Daoy (cell line): ENCODE measurements around the gene ARHGEF39. TPM values are rescaled to one million over a fixed set of nuclear protein-coding genes. Genes with fewer than 3 reads are reported as not detected.

Experiments
- DNase-seq: peaks from one replicate; pipeline ENCODE4 v3.0.0-alpha.2; 2015; ENCODE audit warnings: low read depth
- total RNA-seq: library from RNA; depleted of rRNA; stranded (reverse); fragments of >200 nt; shearing (Covaris generic); gene quantifications from 2 replicates; pipeline ENCODE4 v1.2.3, GENCODE V29; 2014

Gene ARHGEF39
- total RNA-seq, 1 experiment from 2014 or later, result 4.2 TPM

- no peak for DNase-seq
Measured at GRCh38 chr9:35675204-35675603, 10.2 kb upstream of the ARHGEF39 start.

DNA sequence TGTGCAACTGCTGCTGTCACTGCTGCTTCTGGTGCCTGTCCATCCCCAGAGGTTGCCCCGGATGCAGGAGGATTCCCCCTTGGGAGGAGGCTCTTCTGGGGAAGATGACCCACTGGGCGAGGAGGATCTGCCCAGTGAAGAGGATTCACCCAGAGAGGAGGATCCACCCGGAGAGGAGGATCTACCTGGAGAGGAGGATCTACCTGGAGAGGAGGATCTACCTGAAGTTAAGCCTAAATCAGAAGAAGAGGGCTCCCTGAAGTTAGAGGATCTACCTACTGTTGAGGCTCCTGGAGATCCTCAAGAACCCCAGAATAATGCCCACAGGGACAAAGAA, 9.0 kb upstream of the ARHGEF39 start:
- no peak for DNase-seq

- DNase-seq, result no peak
Measured at GRCh38 chr9:35673132-35674024, 8.4 kb upstream of the ARHGEF39 start, which contains the start of gene CA9. Gene CA9, plus strand, starts transcription at chr9:35673928. Its CDS starts 32 bp downstream, at chr9:35673960.

- DNase-seq, result no peak
Measured at GRCh38 chr9:35669331-35670145, 4.5 kb upstream of the ARHGEF39 start.

- no peak for DNase-seq
Measured at GRCh38 chr9:35667939-35668338, 2.9 kb upstream of the ARHGEF39 start.

DNA sequence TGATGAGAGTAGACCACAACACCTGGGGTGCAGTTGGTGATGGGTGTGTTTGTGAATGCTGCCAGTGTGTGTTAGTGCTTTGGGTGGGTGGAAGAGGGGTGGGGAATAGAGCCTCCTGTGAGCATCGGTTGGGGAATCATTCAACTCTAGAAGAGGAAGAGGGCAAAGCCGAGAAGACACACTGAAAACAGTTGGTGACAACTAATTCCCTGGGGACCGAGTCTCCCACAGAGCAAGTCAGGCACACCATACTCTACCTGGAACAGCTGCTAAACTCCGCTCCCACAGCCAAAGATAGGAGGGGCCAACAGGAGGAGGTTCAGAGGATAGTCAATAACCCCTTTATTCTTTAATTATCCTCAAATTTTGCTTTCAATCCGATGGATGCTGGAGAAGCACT, 1.6 kb upstream of the ARHGEF39 start:
- DNase-seq, result no peak

- no peak for DNase-seq
Measured at GRCh38 chr9:35666045-35666444, 1.1 kb upstream of the ARHGEF39 start.

GRCh38 chr9:35665471-35665818, 450 bp upstream of the ARHGEF39 start:
- DNase-seq, result no peak

- DNase-seq, result no peak
Measured at GRCh38 chr9:35662437-35662836, 2.6 kb downstream of the ARHGEF39 start.

- no peak for DNase-seq
Measured at GRCh38 chr9:35661756-35662350, 3.1 kb downstream of the ARHGEF39 start.

- no peak for DNase-seq
Measured at GRCh38 chr9:35660966-35661415, 4.0 kb downstream of the ARHGEF39 start.

GRCh38 chr9:35659340-35659739, 5.7 kb downstream of the ARHGEF39 start:
- DNase-seq, result peak; percentile 81

DNA sequence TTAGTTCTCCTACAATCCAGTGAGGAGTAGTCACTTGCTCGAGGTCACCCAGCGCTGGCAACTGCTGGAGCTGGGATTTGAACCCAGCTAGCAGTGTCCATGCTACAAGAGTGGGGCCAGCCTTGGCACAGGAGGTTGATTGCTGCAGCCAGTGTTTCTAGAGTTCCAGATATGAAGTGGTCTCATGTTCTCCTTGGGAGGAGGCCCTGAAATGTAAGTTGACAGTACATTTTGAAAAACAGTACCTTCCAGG, 6.1 kb downstream of the ARHGEF39 start:
- peak; percentile 78 for DNase-seq

- peak; percentile 94 for DNase-seq
Measured at GRCh38 chr9:35658137-35658967, 6.6 kb downstream of the ARHGEF39 start, which contains the start of gene CCDC107. Gene CCDC107, plus strand, starts transcription at chr9:35658292. Its CDS starts 88 bp downstream, at chr9:35658380.

DNA sequence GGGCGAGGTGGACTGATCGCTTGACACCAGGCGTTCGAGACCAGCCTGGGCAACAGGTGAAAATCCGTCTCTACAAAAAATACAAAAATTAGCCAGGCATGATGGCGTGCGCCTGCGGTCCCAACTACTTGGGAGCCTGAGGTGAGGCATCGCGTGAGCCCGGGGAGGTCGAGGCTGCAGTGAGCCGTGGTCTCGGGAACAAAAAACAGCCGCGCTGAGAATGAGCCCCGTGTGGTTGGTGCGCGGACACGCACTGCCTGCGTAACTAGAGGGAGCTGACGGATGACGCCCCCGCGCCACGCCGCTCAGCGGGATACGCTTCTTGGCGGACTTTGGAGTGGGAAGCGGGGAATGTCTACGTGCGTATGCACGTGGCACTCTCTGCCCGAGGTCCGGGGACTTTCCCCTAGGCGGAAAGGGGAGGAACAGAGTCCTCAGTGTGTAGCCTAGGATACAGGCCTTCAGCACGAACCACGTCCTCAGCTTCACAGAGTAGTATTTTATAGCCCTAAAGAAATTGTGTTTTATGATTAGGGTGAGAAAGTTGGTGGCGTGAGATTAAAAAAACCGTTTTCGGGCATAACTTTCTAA, 7.4 kb downstream of the ARHGEF39 start, which contains the start of gene RMRP:
TSS of gene RMRP (minus strand) at position 474 of the 591 bp plus-strand sequence.
- DNase-seq, result peak; percentile 100

GRCh38 chr9:35656831-35657545, 8.0 kb downstream of the ARHGEF39 start:
- DNase-seq, result no peak

GRCh38 chr9:35656348-35656747, 8.6 kb downstream of the ARHGEF39 start:
- no peak for DNase-seq

DNA sequence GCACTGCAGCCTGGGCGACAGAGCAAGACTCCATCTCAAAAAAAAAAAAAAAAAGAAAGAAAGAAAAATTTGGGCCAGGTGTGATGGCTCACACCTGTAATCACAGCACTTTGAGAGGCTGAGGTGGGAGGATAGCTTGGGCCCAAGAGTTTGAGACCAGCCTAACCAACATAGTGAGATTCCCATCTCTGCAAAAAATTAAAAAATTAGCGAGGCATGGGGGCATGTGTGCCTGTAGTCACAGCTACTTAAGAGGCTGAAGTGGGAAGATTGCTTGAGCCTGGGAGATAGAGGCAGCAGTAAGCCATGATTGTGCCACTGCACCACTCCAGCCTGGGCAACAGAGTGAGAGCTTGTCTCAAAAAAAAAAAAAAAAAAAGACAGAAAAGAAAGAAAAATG, 11.4 kb downstream of the ARHGEF39 start:
- no peak for DNase-seq

GRCh38 chr9:35652829-35653209, 12.2 kb downstream of the ARHGEF39 start:
- DNase-seq, result no peak
